K562 (cell line): ENCODE measurements around the gene SAP25. TPM values are rescaled to one million over a fixed set of nuclear protein-coding genes. Genes with fewer than 3 reads are reported as not detected.

Experiments
- ATF7 ChIP-seq: fragments of 450-650 bp; IDR thresholded peaks from 2 replicates; pipeline ENCODE4 v1.7.1; 2014; ENCODE audit warnings: mild to moderate bottlenecking, moderate library complexity
- BDP1 ChIP-seq: IDR thresholded peaks from 3 replicates; pipeline ENCODE4 v1.6.1; 2011; ENCODE audit not compliant: insufficient read length, insufficient read depth
- CCNT2 ChIP-seq: IDR thresholded peaks from 2 replicates; pipeline ENCODE4 v1.6.1; 2011; ENCODE audit warnings: borderline replicate concordance, low read depth, mild to moderate bottlenecking, moderate library complexity, mixed read lengths, low read length; ENCODE audit not compliant: insufficient read length; ENCODE audit errors: extremely low read depth
- FUS ChIP-seq: fragments of 200-400 bp; formaldehyde crosslinking; optimal IDR thresholded peaks from 2 replicates; pipeline ENCODE3; 2017; ENCODE audit warnings: low read depth, low read length
- HMG20B ChIP-seq: fragments of 250-450 bp; sonication (Bioruptor Pico); IDR thresholded peaks from 2 replicates; pipeline ENCODE4 v1.5.0; 2021; ENCODE audit warnings: mild to moderate bottlenecking
- JUN ChIP-seq, 2 experiments: sonication (generic) in 1 of 2; formaldehyde crosslinking in 1 of 2; IDR thresholded peaks; 2 replicates each; pipeline versions ENCODE4 v1.6.1 to v1.8.0; 2012 to 2022; ENCODE audit warnings: borderline replicate concordance in 2 of 2, mild to moderate bottlenecking in 2 of 2, improper control_type of control experiment in 1 of 2, low read depth in 1 of 2, low read length in 1 of 2, missing genetic modification reagents in 1 of 2
- NR2C2 ChIP-seq, 2 experiments: fragments of 200-800 bp in 1 of 2; sonication (Bioruptor generic) in 1 of 2; sonication (generic) in 1 of 2; formaldehyde crosslinking in 1 of 2; IDR thresholded peaks; 2 replicates each; pipeline versions ENCODE4 v1.6.1 to v1.8.0; 2016 to 2022; ENCODE audit warnings: mild to moderate bottlenecking in 1 of 2, missing compliant biosample characterization in 1 of 2, missing genetic modification characterization in 1 of 2, missing genetic modification reagents in 1 of 2
- PTBP1 ChIP-seq: fragments of 200-400 bp; formaldehyde crosslinking; IDR thresholded peaks from 2 replicates; pipeline ENCODE4 v1.6.1; 2017; ENCODE audit warnings: low read depth, low read length
- SP2 ChIP-seq: IDR thresholded peaks from 2 replicates; pipeline ENCODE4 v1.6.1; 2011; ENCODE audit warnings: mild to moderate bottlenecking, low read depth, low read length, moderate library complexity; ENCODE audit not compliant: poor library complexity, severe bottlenecking; ENCODE audit errors: extremely low read depth
- TAF7 ChIP-seq: fragments of 450-650 bp; IDR thresholded peaks from 2 replicates; pipeline ENCODE4 v1.6.1; 2016; ENCODE audit warnings: missing genetic modification characterization, missing compliant biosample characterization
- XRCC3 ChIP-seq: fragments of 450-650 bp; IDR thresholded peaks from 2 replicates; pipeline ENCODE4 v1.6.1; 2017; ENCODE audit warnings: mild to moderate bottlenecking, moderate library complexity
- ZNF121 ChIP-seq: sonication (generic); formaldehyde crosslinking; conservative IDR thresholded peaks from 2 replicates; pipeline ENCODE4 v1.8.0; 2022; ENCODE audit warnings: missing genetic modification reagents
- ZNF282 ChIP-seq: sonication (generic); formaldehyde crosslinking; IDR thresholded peaks from 2 replicates; pipeline ENCODE4 v1.8.1; 2023; ENCODE audit warnings: missing genetic modification reagents
- ZNF75A ChIP-seq: fragments of 450-650 bp; formaldehyde crosslinking; IDR thresholded peaks from 2 replicates; pipeline ENCODE4 v1.4.0; 2020; ENCODE audit warnings: mild to moderate bottlenecking
- ZNF766 ChIP-seq: fragments of 200-800 bp; sonication (Bioruptor generic); conservative IDR thresholded peaks from 2 replicates; pipeline ENCODE4 v1.6.1; 2016; ENCODE audit warnings: missing genetic modification characterization, missing compliant biosample characterization
- polyA plus RNA-seq, 8 experiments: library from polyadenylated mRNA; depleted of rRNA in 4 of 8; stranded (reverse) in 5 of 8; unstranded in 3 of 8; fragments of >200 nt; fragmentation: Nextera tagmentation in 2 of 8; fragmentation: Illumina TruSeq in 1 of 8; extraction: Ambion mirVana in 2 of 8; extraction: Trizol in 1 of 8; gene quantifications; 2 replicates each; pipeline versions ENCODE4 v1.2.1 to v1.2.3, GENCODE V29; 2011 to 2014; ENCODE audit warnings: inconsistent platforms in 1 of 8, missing spikeins in 1 of 8
- total RNA-seq, 7 experiments: library from RNA; depleted of rRNA in 6 of 7; stranded (reverse); fragments of >200 nt in 6 of 7; fragmentation: Illumina TruSeq in 2 of 7; extraction: Trizol in 2 of 7; gene quantifications; 2 replicates each; pipeline versions ENCODE4 v1.2.1 to v1.2.3, GENCODE V29; 2011 to 2021; ENCODE audit warnings: low replicate concordance in 1 of 7
- TF ChIP-seq, protein P1 (sequence below): fragments of 450-650 bp; IDR thresholded peaks from 2 replicates; pipeline ENCODE4 v1.7.1; 2018; ENCODE audit warnings: mild to moderate bottlenecking, low read depth; ENCODE audit not compliant: partially characterized antibody
- TF ChIP-seq, protein P2 (sequence below): fragments of 450-650 bp; formaldehyde crosslinking; IDR thresholded peaks from 2 replicates; pipeline ENCODE4 v1.4.0; 2020; ENCODE audit warnings: mild to moderate bottlenecking, moderate library complexity
- TF ChIP-seq, protein P3 (sequence below), 2 experiments: IDR thresholded peaks; 2 replicates each; pipeline ENCODE4 v1.6.1; 2011; ENCODE audit warnings: borderline replicate concordance in 1 of 2, control low read depth in 1 of 2, low read depth in 1 of 2, low read length in 1 of 2, mild to moderate bottlenecking in 1 of 2, mixed read lengths in 1 of 2, moderate library complexity in 1 of 2; ENCODE audit not compliant: insufficient read depth in 1 of 2, insufficient read length in 1 of 2, poor library complexity in 1 of 2, severe bottlenecking in 1 of 2; ENCODE audit errors: extremely low read depth in 1 of 2
- TF ChIP-seq, protein P4 (sequence below): fragments of 450-650 bp; formaldehyde crosslinking; IDR thresholded peaks from 2 replicates; pipeline ENCODE4 v1.4.0; 2020; ENCODE audit warnings: mild to moderate bottlenecking, moderate library complexity

SAP25 gene
- total and polyA plus RNA-seq, 9 of the 15 experiments (the other 6 are each of a cell fraction or from before 2014, with no cell fraction given) = 0.13 to 5.3 (median 0.78) TPM; not detected in 1

DNA sequence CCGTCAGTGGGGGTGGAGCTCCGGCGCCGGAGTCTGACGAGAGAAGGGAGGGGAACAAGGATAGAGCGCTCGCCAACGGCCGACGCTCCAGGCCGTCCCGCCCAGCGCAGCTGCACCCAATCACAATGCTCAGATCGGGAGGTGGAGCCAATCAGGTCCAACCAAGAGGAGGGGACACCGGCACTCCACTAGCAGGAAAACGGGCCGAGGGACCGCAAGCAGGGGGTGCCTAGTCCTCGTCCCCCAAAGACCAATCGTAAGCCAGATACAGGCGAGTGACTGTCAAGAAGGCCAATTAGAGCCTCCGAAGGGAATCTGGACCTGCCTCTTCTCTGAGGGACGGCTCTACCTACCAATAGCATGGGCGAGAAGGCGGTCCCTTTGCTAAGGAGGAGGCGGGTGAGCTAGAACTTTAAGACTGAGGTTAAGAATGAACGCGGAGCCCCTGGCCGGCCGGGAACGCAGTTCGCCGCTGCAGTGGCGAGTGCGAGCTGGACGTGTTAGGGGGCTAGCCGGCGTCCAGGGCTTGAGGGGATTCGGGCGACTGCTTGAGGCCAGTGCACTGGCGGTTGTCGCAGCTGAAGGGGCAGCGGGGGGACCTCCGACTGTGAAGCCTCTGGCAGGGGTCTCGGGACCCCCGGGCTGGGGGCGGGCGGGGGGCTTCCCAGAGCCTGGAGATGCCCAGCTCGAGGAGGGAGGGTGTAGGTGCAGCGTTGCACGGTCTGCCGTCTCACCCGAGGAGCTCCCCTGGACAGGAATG is 12.7 kb upstream of the SAP25 start, which contains the start of gene FBXO24 (continued):
- TF ChIP-seq, protein P1, sequence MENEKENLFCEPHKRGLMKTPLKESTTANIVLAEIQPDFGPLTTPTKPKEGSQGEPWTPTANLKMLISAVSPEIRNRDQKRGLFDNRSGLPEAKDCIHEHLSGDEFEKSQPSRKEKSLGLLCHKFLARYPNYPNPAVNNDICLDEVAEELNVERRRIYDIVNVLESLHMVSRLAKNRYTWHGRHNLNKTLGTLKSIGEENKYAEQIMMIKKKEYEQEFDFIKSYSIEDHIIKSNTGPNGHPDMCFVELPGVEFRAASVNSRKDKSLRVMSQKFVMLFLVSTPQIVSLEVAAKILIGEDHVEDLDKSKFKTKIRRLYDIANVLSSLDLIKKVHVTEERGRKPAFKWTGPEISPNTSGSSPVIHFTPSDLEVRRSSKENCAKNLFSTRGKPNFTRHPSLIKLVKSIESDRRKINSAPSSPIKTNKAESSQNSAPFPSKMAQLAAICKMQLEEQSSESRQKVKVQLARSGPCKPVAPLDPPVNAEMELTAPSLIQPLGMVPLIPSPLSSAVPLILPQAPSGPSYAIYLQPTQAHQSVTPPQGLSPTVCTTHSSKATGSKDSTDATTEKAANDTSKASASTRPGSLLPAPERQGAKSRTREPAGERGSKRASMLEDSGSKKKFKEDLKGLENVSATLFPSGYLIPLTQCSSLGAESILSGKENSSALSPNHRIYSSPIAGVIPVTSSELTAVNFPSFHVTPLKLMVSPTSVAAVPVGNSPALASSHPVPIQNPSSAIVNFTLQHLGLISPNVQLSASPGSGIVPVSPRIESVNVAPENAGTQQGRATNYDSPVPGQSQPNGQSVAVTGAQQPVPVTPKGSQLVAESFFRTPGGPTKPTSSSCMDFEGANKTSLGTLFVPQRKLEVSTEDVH = peak; percentile 10
- TF ChIP-seq JUN (IDR thresholded peaks at IDR 0.05; ENCODE audit: borderline replicate concordance, low read depth, low read length) (no peak; the same call in 1 of the 2 replicates), JUN (CRISPR knock-in tag; IDR thresholded peaks at IDR 0.05; ENCODE audit: borderline replicate concordance) (no peak), BDP1 (no peak), ZNF75A (CRISPR knock-in tag) (no peak), TAF7 (tag) (peak; percentile 51), ATF7 (peak; percentile 98), ZNF121 (no peak), ZNF282 (CRISPR knock-in tag) (no peak), FUS (no peak), CCNT2 (no peak), NR2C2 (CRISPR knock-in tag; IDR thresholded peaks at IDR 0.05) (no peak), NR2C2 (tag; IDR thresholded peaks at IDR 0.05) (no peak), HMG20B (CRISPR knock-in tag) (no peak), ZNF766 (CRISPR knock-in tag) (no peak), XRCC3 (no peak), PTBP1 (no peak), SP2 (peak; percentile 99)
- TF ChIP-seq, protein P2, sequence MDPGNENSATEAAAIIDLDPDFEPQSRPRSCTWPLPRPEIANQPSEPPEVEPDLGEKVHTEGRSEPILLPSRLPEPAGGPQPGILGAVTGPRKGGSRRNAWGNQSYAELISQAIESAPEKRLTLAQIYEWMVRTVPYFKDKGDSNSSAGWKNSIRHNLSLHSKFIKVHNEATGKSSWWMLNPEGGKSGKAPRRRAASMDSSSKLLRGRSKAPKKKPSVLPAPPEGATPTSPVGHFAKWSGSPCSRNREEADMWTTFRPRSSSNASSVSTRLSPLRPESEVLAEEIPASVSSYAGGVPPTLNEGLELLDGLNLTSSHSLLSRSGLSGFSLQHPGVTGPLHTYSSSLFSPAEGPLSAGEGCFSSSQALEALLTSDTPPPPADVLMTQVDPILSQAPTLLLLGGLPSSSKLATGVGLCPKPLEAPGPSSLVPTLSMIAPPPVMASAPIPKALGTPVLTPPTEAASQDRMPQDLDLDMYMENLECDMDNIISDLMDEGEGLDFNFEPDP = no peak
- TF ChIP-seq, protein P3, sequence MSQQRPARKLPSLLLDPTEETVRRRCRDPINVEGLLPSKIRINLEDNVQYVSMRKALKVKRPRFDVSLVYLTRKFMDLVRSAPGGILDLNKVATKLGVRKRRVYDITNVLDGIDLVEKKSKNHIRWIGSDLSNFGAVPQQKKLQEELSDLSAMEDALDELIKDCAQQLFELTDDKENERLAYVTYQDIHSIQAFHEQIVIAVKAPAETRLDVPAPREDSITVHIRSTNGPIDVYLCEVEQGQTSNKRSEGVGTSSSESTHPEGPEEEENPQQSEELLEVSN (IDR thresholded peaks at IDR 0.05; ENCODE audit: borderline replicate concordance in 1 of 2, extremely low read depth in 1 of 2, insufficient read depth in 1 of 2, insufficient read length in 1 of 2, low read depth in 1 of 2, low read length in 1 of 2, poor library complexity in 1 of 2, severe bottlenecking in 1 of 2) = peak; percentile 37 to 58
- TF ChIP-seq, protein P4, sequence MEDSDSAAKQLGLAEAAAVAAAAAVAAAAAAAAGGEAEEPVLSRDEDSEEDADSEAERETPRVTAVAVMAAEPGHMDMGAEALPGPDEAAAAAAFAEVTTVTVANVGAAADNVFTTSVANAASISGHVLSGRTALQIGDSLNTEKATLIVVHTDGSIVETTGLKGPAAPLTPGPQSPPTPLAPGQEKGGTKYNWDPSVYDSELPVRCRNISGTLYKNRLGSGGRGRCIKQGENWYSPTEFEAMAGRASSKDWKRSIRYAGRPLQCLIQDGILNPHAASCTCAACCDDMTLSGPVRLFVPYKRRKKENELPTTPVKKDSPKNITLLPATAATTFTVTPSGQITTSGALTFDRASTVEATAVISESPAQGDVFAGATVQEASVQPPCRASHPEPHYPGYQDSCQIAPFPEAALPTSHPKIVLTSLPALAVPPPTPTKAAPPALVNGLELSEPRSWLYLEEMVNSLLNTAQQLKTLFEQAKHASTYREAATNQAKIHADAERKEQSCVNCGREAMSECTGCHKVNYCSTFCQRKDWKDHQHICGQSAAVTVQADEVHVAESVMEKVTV (CRISPR knock-in tag) = no peak
